H1 (cell line): ENCODE data around the gene TEX44. TPM values are rescaled to one million over a fixed set of nuclear protein-coding genes. Genes with fewer than 3 reads are reported as not detected.
A peak's percentile ranks its signal among the peaks of the same experiment; 100 is the strongest.

Source experiments
- CTCF ChIA-PET: fragments of 300-600 bp; sonication (Branson Sonifier 250); formaldehyde crosslinking; loops from one replicate; lab custom pipeline; 2021; ENCODE audit not compliant: partially characterized antibody; lab: Charles Lee
- POLR2A ChIA-PET: fragments of 300-600 bp; sonication (Branson Sonifier 250); formaldehyde crosslinking; loops from one replicate; lab custom pipeline; 2021; ENCODE audit warnings: inconsistent platforms; ENCODE audit not compliant: partially characterized antibody; lab: Charles Lee
- DNase-seq, 2 experiments: peaks; one replicate each; pipeline versions ENCODE4 v3.0.0 to v3.0.0-alpha.2; 2010 to 2022; ENCODE audit warnings: low spot score in 2 of 2, low read depth in 1 of 2, mixed read lengths in 1 of 2
- FAIRE-seq: peaks from 2 replicates; lab custom pipeline; 2011; peaks lifted over from hg19 to GRCh38; lab: Jason Lieb, UNC
- H2AFZ ChIP-seq: 2 replicates; pipeline ENCODE4 v1.8.1; 2012; ENCODE audit warnings: low read length, inconsistent platforms
- H2AK5ac ChIP-seq: 2 replicates; pipeline ENCODE4 v1.6.1; 2013; ENCODE audit warnings: low read depth, low read length
- H2BK120ac ChIP-seq: replicated peaks from 2 replicates; pipeline ENCODE3; 2013; ENCODE audit warnings: low read depth, low read length, inconsistent platforms
- H2BK12ac ChIP-seq: 2 replicates; pipeline ENCODE4 v1.6.1; 2013; ENCODE audit warnings: low read depth, low read length
- H2BK15ac ChIP-seq: 2 replicates; pipeline ENCODE4 v1.6.1; 2013; ENCODE audit warnings: low read length
- H2BK20ac ChIP-seq: 2 replicates; pipeline ENCODE4 v1.6.1; 2013; ENCODE audit warnings: low read length
- H2BK5ac ChIP-seq: 2 replicates; pipeline ENCODE4 v1.6.1; 2013; ENCODE audit warnings: low read depth, low read length
- H3K14ac ChIP-seq: 2 replicates; pipeline ENCODE4 v1.6.1; 2013; ENCODE audit warnings: inconsistent platforms; ENCODE audit not compliant: insufficient read length
- H3K18ac ChIP-seq: 2 replicates; pipeline ENCODE4 v1.6.1; 2013; ENCODE audit warnings: low read length; ENCODE audit errors: extremely low read depth
- H3K23ac ChIP-seq: 2 replicates; pipeline ENCODE4 v1.6.1; 2013; ENCODE audit warnings: inconsistent platforms; ENCODE audit not compliant: insufficient read length
- H3K23me2 ChIP-seq: 2 replicates; pipeline ENCODE4 v1.6.1; 2013; ENCODE audit warnings: low read depth, low read length
- H3K27ac ChIP-seq: 2 replicates; pipeline ENCODE4 v1.6.1; 2011; ENCODE audit warnings: low read depth, low read length, inconsistent platforms
- H3K27me3 ChIP-seq, 4 experiments: replicated peaks in 1 of 4; 1 replicate in 1 of 4; 2 replicates in 3 of 4; pipeline versions ENCODE4 v1.6.1 to v1.8.1; 2011 to 2013; ENCODE audit warnings: low read length in 3 of 4, mild to moderate bottlenecking in 3 of 4, inconsistent platforms in 2 of 4, mixed read lengths in 2 of 4, moderate library complexity in 1 of 4; ENCODE audit not compliant: control insufficient read depth in 3 of 4, insufficient read depth in 3 of 4; ENCODE audit errors: extremely low read depth in 1 of 4
- H3K36me3 ChIP-seq, 4 experiments: 2 replicates each; pipeline versions ENCODE4 v1.6.1 to v1.8.1; 2011 to 2013; ENCODE audit warnings: mild to moderate bottlenecking in 4 of 4, low read length in 3 of 4, moderate library complexity in 2 of 4, control low read depth in 1 of 4, inconsistent platforms in 1 of 4; ENCODE audit not compliant: insufficient read depth in 4 of 4, control insufficient read depth in 2 of 4
- H3K4ac ChIP-seq: replicated peaks from 2 replicates; pipeline ENCODE3; 2013; ENCODE audit warnings: low read length, low read depth, mixed read lengths, inconsistent platforms; ENCODE audit not compliant: insufficient read length
- H3K4me1 ChIP-seq, 4 experiments: replicated peaks in 1 of 4; 1 replicate in 1 of 4; 2 replicates in 3 of 4; pipeline versions ENCODE4 v1.6.1 to v1.8.1; 2011 to 2013; ENCODE audit warnings: low read length in 3 of 4, inconsistent platforms in 2 of 4, mixed read lengths in 1 of 4; ENCODE audit not compliant: insufficient read depth in 4 of 4, control insufficient read depth in 3 of 4
- H3K4me2 ChIP-seq, 2 experiments: 2 replicates each; pipeline versions ENCODE4 v1.6.1 to v1.8.1; 2011 to 2013; ENCODE audit warnings: low read depth in 2 of 2, low read length in 2 of 2, control low read depth in 1 of 2, inconsistent platforms in 1 of 2, mild to moderate bottlenecking in 1 of 2; ENCODE audit not compliant: insufficient read depth in 1 of 2
- H3K4me3 ChIP-seq, 4 experiments: fragments of 200-600, 300-600 bp in 1 of 4; sonication (generic), shearing (Covaris generic), sonication (Bioruptor Twin) in 1 of 4; 2 replicates each; pipeline versions ENCODE4 v1.5.1 to v1.8.1; 2011 to 2016; ENCODE audit warnings: low read length in 4 of 4, low read depth in 3 of 4, control low read depth in 2 of 4, inconsistent platforms in 2 of 4, mild to moderate bottlenecking in 2 of 4, mixed read lengths in 1 of 4, moderate library complexity in 1 of 4; ENCODE audit not compliant: insufficient read depth in 2 of 4; ENCODE audit errors: extremely low read depth in 1 of 4
- H3K56ac ChIP-seq: replicated peaks from 2 replicates; pipeline ENCODE3; 2013; ENCODE audit warnings: low read depth, mild to moderate bottlenecking, mixed read lengths, low read length, inconsistent platforms; ENCODE audit not compliant: insufficient read length
- H3K79me1 ChIP-seq: 2 replicates; pipeline ENCODE4 v1.6.1; 2013; ENCODE audit warnings: low read depth, low read length, control low read depth
- H3K79me2 ChIP-seq, 2 experiments: 2 replicates each; pipeline versions ENCODE4 v1.6.1 to v1.8.1; 2012 to 2013; ENCODE audit warnings: low read length in 2 of 2, mild to moderate bottlenecking in 2 of 2, inconsistent platforms in 1 of 2; ENCODE audit not compliant: insufficient read depth in 2 of 2, control insufficient read depth in 1 of 2
- H3K9ac ChIP-seq, 4 experiments: replicated peaks in 1 of 4; 1 replicate in 1 of 4; 2 replicates in 3 of 4; pipeline versions ENCODE4 v1.6.1 to v1.8.1; 2011 to 2013; ENCODE audit warnings: low read depth in 3 of 4, low read length in 3 of 4, control low read depth in 2 of 4, mild to moderate bottlenecking in 2 of 4, moderate library complexity in 2 of 4, inconsistent platforms in 1 of 4; ENCODE audit errors: extremely low read depth in 1 of 4
- H3K9me3 ChIP-seq, 2 experiments: 2 replicates each; pipeline versions ENCODE4 v1.6.1 to v1.8.1; 2012 to 2013; ENCODE audit warnings: mild to moderate bottlenecking in 2 of 2, moderate library complexity in 2 of 2, control low read depth in 1 of 2, inconsistent platforms in 1 of 2, low read depth in 1 of 2, low read length in 1 of 2, mixed read lengths in 1 of 2; ENCODE audit not compliant: insufficient read depth in 2 of 2
- H4K20me1 ChIP-seq, 2 experiments: replicated peaks in 1 of 2; 2 replicates each; pipeline versions ENCODE3 to v1.8.1; 2011 to 2013; ENCODE audit warnings: inconsistent platforms in 2 of 2, low read length in 2 of 2, mild to moderate bottlenecking in 1 of 2; ENCODE audit not compliant: insufficient read depth in 2 of 2, control insufficient read depth in 1 of 2
- H4K5ac ChIP-seq: 2 replicates; pipeline ENCODE4 v1.6.1; 2013; ENCODE audit warnings: low read length, low read depth, mixed read lengths, inconsistent platforms; ENCODE audit not compliant: insufficient read length
- H4K8ac ChIP-seq: 2 replicates; pipeline ENCODE4 v1.8.0; 2013; ENCODE audit warnings: mild to moderate bottlenecking, moderate library complexity, low read length, inconsistent platforms; ENCODE audit not compliant: insufficient read depth; ENCODE audit errors: extremely low read depth
- H4K91ac ChIP-seq: replicated peaks from 2 replicates; pipeline ENCODE3; 2013; ENCODE audit warnings: low read length, mixed read lengths, inconsistent platforms; ENCODE audit not compliant: insufficient read length
- ASH2L ChIP-seq: fragments of 200-600, 300-600 bp; sonication (generic); IDR thresholded peaks from one replicate; pipeline ENCODE4 v1.7.1; 2017; ENCODE audit warnings: low read length
- CEBPB ChIP-seq: IDR thresholded peaks from 2 replicates; pipeline ENCODE4 v1.6.1; 2012; ENCODE audit warnings: low read depth, low read length
- CHD2 ChIP-seq: IDR thresholded peaks from 2 replicates; pipeline ENCODE4 v1.6.1; 2012; ENCODE audit warnings: low read length, improper control_type of control experiment
- EGR1 ChIP-seq: IDR thresholded peaks from 2 replicates; pipeline ENCODE4 v1.6.1; 2011; ENCODE audit warnings: low read depth, low read length, borderline replicate concordance
- GABPA ChIP-seq: IDR thresholded peaks from 2 replicates; pipeline ENCODE4 v1.6.1; 2011; ENCODE audit warnings: mild to moderate bottlenecking, low read length, moderate library complexity, borderline replicate concordance; ENCODE audit not compliant: insufficient read depth
- KDM4A ChIP-seq: IDR thresholded peaks from one replicate; pipeline ENCODE4 v1.7.1; 2012; ENCODE audit warnings: low read depth, mild to moderate bottlenecking, moderate library complexity, low read length, inconsistent platforms; ENCODE audit not compliant: severe bottlenecking
- MAFK ChIP-seq: IDR thresholded peaks from 2 replicates; pipeline ENCODE4 v1.6.1; 2012; ENCODE audit warnings: low read depth, mild to moderate bottlenecking, improper control_type of control experiment, low read length
- SAP30 ChIP-seq: fragments of 300-600 bp; sonication (generic); IDR thresholded peaks from 2 replicates; pipeline ENCODE4 v1.7.1; 2012; ENCODE audit warnings: low read length, moderate library complexity, mild to moderate bottlenecking, inconsistent platforms; ENCODE audit not compliant: insufficient read depth, insufficient replicate concordance
- SIX5 ChIP-seq: IDR thresholded peaks from 2 replicates; pipeline ENCODE4 v1.6.1; 2011; ENCODE audit warnings: mild to moderate bottlenecking, low read depth, low read length
- SP2 ChIP-seq: IDR thresholded peaks from 2 replicates; pipeline ENCODE4 v1.6.1; 2012; ENCODE audit warnings: mild to moderate bottlenecking, low read length, inconsistent platforms
- SP4 ChIP-seq: IDR thresholded peaks from 2 replicates; pipeline ENCODE4 v1.6.1; 2012; ENCODE audit warnings: low read length, inconsistent platforms
- TAF1 ChIP-seq: IDR thresholded peaks from 2 replicates; pipeline ENCODE4 v1.6.1; 2011; ENCODE audit warnings: mild to moderate bottlenecking, low read depth, low read length
- ZNF274 ChIP-seq: IDR thresholded peaks from 2 replicates; pipeline ENCODE4 v1.7.0; 2012; ENCODE audit warnings: low read length, borderline replicate concordance; ENCODE audit errors: extremely low read depth
- WGBS, 2 experiments: shearing (Covaris generic) in 1 of 2; methylation state at CpG; one replicate each; pipeline versions ENCODE4 v1.1.6 to v1.1.7; 2013 to 2015; ENCODE audit warnings: low lambda C conversion rate in 2 of 2, mixed read lengths in 2 of 2, inconsistent platforms in 1 of 2, low coverage in 1 of 2, missing lambda C conversion rate in 1 of 2; ENCODE audit not compliant: insufficient replicate concordance in 2 of 2, insufficient coverage in 1 of 2, insufficient read length in 1 of 2; ENCODE audit errors: extremely low coverage in 1 of 2, missing lambda C conversion rate in 1 of 2; 5-methylcytosine and 5-hydroxymethylcytosine counted together
- polyA plus RNA-seq, 7 experiments: library from polyadenylated mRNA; depleted of rRNA in 3 of 7; stranded (reverse) in 5 of 7; unstranded in 2 of 7; fragments of >200 nt in 5 of 7; fragments of 200-250 nt in 2 of 7; gene quantifications; 1 replicate in 5 of 7; 2 replicates in 1 of 7; 4 replicates in 1 of 7; pipeline versions ENCODE4 v1.2.1 to v1.2.3, GENCODE V29; 2011 to 2013; ENCODE audit warnings: missing spikeins in 2 of 7, mixed read lengths in 2 of 7
- total RNA-seq: library from RNA; stranded (reverse); fragmentation: NEBNext Ultra II Directional; extraction: Animal tissue kit (Norgen Biotek cat#: 25700); gene quantifications from 2 replicates; pipeline ENCODE4 v1.2.1, GENCODE V29; 2021

TEX44 gene
- total and polyA plus RNA-seq, 2 of the 8 experiments (the other 6 are each of a cell fraction or from before 2014, with no cell fraction given), result not detected

- no peak for TF ChIP-seq SAP30
- no peak for TF ChIP-seq SIX5
- TF ChIP-seq SP2, result no peak
- no peak for TF ChIP-seq EGR1
- no peak for TF ChIP-seq CHD2
- no peak for TF ChIP-seq MAFK
- no peak for TF ChIP-seq ASH2L
- no peak for TF ChIP-seq KDM4A
- no peak for TF ChIP-seq TAF1
- no peak for TF ChIP-seq ZNF274
- TF ChIP-seq GABPA, result no peak
- no peak for TF ChIP-seq SP4
- no peak for TF ChIP-seq CEBPB
- WGBS, 2 experiments, result 40% methylated on average over 1 of the region's 2 CpGs; no CpG with 5 or more reads in 1 of the 2 experiments
- CTCF ChIA-PET, result interaction anchor here (1.0 to 4.9 kb wide), 8 partner anchors 8 to 93 kb away, joined by 3 to 31 read pairs (median 4); no protein-coding TSS in a partner anchor
Measured at GRCh38 chr2:231634412-231634811, 41.7 kb downstream of the TEX44 start.

More at GRCh38 chr2:231634412-231634811, 41.7 kb downstream of the TEX44 start:
- Histone ChIP-seq H3K4me1 (peaks cover 0 to 6% (median 3%) of the 10 kb centered on the region in 4 experiments; a peak in 4 of 7 replicates), H3K56ac (no peak overlapping the region), H3K23ac (no peak overlapping the region), H3K9ac (no peak overlapping the region), H2AFZ (peak overlapping the region; percentile 9), H4K20me1 (no peaks in the 10 kb centered on the region), H4K8ac (no peak overlapping the region), H3K14ac (no peak overlapping the region), H2BK20ac (peak overlapping the region; percentile 72; the same call in 1 of the 2 replicates), H3K4ac (no peak overlapping the region), H3K79me1 (no peaks in the 10 kb centered on the region), H2BK120ac (no peak overlapping the region), H3K18ac (no peak overlapping the region), H4K5ac (no peak overlapping the region), H2BK15ac (no peak overlapping the region), H2BK5ac (no peak overlapping the region), H2BK12ac (0 out of 2 replicates have a peak overlapping the region, but pooled peaks have one; percentile 68), H3K4me3 (no peak overlapping the region; a peak in 1 of 8 replicates), H2AK5ac (no peak overlapping the region), H3K4me2 (no peak overlapping the region), H3K79me2 (no peaks in the 10 kb centered on the region), H3K27me3 (no peaks in the 10 kb centered on the region), H3K23me2 (peaks cover 2% of the 10 kb centered on the region; the same call in 1 of the 2 replicates), H4K91ac (no peak overlapping the region), H3K36me3 (no peaks in the 10 kb centered on the region), H3K27ac (no peak overlapping the region), H3K9me3 (no peaks in the 10 kb centered on the region)
- DNase-seq, result no peak
- FAIRE-seq, result no peak
- POLR2A ChIA-PET, result interaction anchor here (1.1 to 3.9 kb wide), 3 partner anchors 9 to 52 kb away, joined by 3 to 23 read pairs (median 5); no protein-coding TSS in a partner anchor
